K562 (cell line): Measurements from ENCODE around the gene VTI1B.

Experiments used
- GTF2F1 ChIP-seq: IDR thresholded peaks from 2 replicates; pipeline ENCODE4 v1.6.1; 2011; ENCODE audit warnings: low read depth, low read length, improper control_type of control experiment
- JUN ChIP-seq, 2 experiments: sonication (generic) in 1 of 2; formaldehyde crosslinking in 1 of 2; IDR thresholded peaks; 2 replicates each; pipeline versions ENCODE4 v1.6.1 to v1.8.0; 2012 to 2022; ENCODE audit warnings: borderline replicate concordance in 2 of 2, mild to moderate bottlenecking in 2 of 2, improper control_type of control experiment in 1 of 2, low read depth in 1 of 2, low read length in 1 of 2, missing genetic modification reagents in 1 of 2
- MECOM ChIP-seq: fragments of 250-450 bp; sonication (Bioruptor Pico); IDR thresholded peaks from 2 replicates; pipeline ENCODE4 v1.8.0; 2022; ENCODE audit warnings: inconsistent platforms
- POLR2A ChIP-seq: fragments of 450-650 bp; conservative IDR thresholded peaks from 2 replicates; pipeline ENCODE4 v1.6.1; 2016
- POLR2AphosphoS5 ChIP-seq: IDR thresholded peaks from 2 replicates; pipeline ENCODE4 v1.6.1; 2011; ENCODE audit warnings: mild to moderate bottlenecking, low read depth, low read length, moderate library complexity; ENCODE audit not compliant: control insufficient read depth, insufficient read depth
- PYGO2 ChIP-seq: fragments of 450-650 bp; IDR thresholded peaks from 2 replicates; pipeline ENCODE4 v1.6.1; 2016; ENCODE audit warnings: mild to moderate bottlenecking, missing genetic modification characterization, moderate library complexity, missing compliant biosample characterization
- RBBP5 ChIP-seq: fragments of 200-600 bp; sonication (generic); IDR thresholded peaks from 2 replicates; pipeline ENCODE4 v1.6.1; 2012; ENCODE audit warnings: borderline replicate concordance, mild to moderate bottlenecking, low read length, control low read depth, inconsistent platforms; ENCODE audit not compliant: insufficient read depth, poor library complexity, severe bottlenecking
- YY1 ChIP-seq, 3 experiments: IDR thresholded peaks; 2 replicates each; pipeline ENCODE4 v1.6.1; 2011; ENCODE audit warnings: low read length in 2 of 3, mild to moderate bottlenecking in 2 of 3, moderate library complexity in 2 of 3, borderline replicate concordance in 1 of 3, control low read depth in 1 of 3, low read depth in 1 of 3; ENCODE audit not compliant: insufficient read depth in 3 of 3, insufficient replicate concordance in 2 of 3, control insufficient read depth in 1 of 3, insufficient read length in 1 of 3; ENCODE audit errors: extremely low read depth in 1 of 3
- TF ChIP-seq, protein P1 (sequence below), 3 experiments: IDR thresholded peaks in 2 of 3; conservative IDR thresholded peaks in 1 of 3; 2 replicates each; pipeline ENCODE4 v1.5.1; 2011 to 2012; ENCODE audit warnings: low read length in 3 of 3, mild to moderate bottlenecking in 3 of 3, control low read depth in 2 of 3, improper control_type of control experiment in 1 of 3, inconsistent platforms in 1 of 3, low read depth in 1 of 3, mixed read lengths in 1 of 3, moderate library complexity in 1 of 3; ENCODE audit not compliant: insufficient read depth in 2 of 3
- TF ChIP-seq, protein P2 (sequence below): fragments of 250-450 bp; sonication (Bioruptor Pico); IDR thresholded peaks from 2 replicates; pipeline ENCODE4 v1.5.0; 2021

DNA sequence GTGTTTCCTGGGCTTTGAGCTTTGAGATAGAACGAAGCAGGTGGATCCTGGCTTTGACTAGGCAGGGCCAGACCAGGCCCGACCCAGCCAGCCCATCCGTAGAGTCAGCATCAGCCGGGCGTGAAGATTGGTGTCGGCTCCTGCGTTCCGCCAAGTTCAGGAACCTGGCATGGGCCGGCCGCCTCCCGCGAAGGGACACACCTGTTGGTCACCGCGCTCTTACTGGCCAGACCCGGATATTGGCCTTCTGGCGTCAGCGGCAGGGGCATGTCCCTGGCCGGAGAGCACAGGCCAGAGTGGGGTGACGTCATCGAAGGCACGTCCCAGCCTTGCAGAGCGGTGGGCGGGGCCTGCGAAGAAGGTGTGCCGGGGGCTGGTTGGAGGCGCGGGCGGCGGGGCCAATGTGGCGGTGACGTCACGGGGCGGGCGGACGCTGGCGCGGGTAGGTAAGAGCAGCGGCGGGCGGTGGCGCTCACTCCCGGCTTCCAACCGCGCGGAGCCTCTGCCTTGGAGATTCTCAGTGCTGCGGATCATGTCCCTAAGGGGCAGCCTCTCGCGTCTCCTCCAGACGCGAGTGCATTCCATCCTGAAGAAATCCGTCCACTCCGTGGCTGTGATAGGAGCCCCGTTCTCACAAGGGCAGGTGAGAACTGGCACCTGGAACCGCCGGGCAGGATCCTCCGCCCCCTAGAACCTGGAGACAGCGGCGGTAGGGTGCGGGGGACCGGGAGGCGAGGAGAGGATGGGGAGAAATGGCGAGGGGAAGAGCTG, 54.8 kb downstream of the VTI1B start, which contains the start of gene ARG2:
- TF ChIP-seq YY1 (IDR thresholded peaks at IDR 0.05; ENCODE audit: borderline replicate concordance in 1 of 3, control insufficient read depth in 1 of 3, extremely low read depth in 1 of 3, insufficient read depth in 3 of 3, insufficient read length in 1 of 3, insufficient replicate concordance in 2 of 3, low read depth in 1 of 3, low read length in 2 of 3) = peak in 1 of 3 experiments; percentile 42
- TF ChIP-seq RBBP5 = no peak
- TF ChIP-seq GTF2F1 = no peak
- no peak for TF ChIP-seq MECOM (CRISPR knock-in tag)
- peak; percentile 99 for TF ChIP-seq JUN (IDR thresholded peaks at IDR 0.05; ENCODE audit: borderline replicate concordance, low read depth, low read length)
- peak; percentile 72; the same call in 1 of the 2 replicates for TF ChIP-seq JUN (CRISPR knock-in tag; IDR thresholded peaks at IDR 0.05; ENCODE audit: borderline replicate concordance)
- TF ChIP-seq, protein P1, sequence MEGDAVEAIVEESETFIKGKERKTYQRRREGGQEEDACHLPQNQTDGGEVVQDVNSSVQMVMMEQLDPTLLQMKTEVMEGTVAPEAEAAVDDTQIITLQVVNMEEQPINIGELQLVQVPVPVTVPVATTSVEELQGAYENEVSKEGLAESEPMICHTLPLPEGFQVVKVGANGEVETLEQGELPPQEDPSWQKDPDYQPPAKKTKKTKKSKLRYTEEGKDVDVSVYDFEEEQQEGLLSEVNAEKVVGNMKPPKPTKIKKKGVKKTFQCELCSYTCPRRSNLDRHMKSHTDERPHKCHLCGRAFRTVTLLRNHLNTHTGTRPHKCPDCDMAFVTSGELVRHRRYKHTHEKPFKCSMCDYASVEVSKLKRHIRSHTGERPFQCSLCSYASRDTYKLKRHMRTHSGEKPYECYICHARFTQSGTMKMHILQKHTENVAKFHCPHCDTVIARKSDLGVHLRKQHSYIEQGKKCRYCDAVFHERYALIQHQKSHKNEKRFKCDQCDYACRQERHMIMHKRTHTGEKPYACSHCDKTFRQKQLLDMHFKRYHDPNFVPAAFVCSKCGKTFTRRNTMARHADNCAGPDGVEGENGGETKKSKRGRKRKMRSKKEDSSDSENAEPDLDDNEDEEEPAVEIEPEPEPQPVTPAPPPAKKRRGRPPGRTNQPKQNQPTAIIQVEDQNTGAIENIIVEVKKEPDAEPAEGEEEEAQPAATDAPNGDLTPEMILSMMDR (IDR thresholded peaks at IDR 0.05 in 2 of 3, conservative IDR thresholded peaks at IDR 0.05 in 1 of 3; ENCODE audit: insufficient read depth in 2 of 3, low read depth in 1 of 3, low read length in 3 of 3) = peak in 2 of 3 experiments; percentile 34 to 46; a peak in 3 of 6 replicates
- TF ChIP-seq, protein P2, sequence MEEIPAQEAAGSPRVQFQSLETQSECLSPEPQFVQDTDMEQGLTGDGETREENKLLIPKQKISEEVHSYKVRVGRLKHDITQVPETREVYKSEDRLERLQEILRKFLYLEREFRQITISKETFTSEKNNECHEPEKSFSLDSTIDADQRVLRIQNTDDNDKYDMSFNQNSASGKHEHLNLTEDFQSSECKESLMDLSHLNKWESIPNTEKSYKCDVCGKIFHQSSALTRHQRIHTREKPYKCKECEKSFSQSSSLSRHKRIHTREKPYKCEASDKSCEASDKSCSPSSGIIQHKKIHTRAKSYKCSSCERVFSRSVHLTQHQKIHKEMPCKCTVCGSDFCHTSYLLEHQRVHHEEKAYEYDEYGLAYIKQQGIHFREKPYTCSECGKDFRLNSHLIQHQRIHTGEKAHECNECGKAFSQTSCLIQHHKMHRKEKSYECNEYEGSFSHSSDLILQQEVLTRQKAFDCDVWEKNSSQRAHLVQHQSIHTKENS = no peak
- peak; percentile 74 for TF ChIP-seq POLR2A
- TF ChIP-seq POLR2AphosphoS5 = no peak
- no peak for TF ChIP-seq PYGO2 (tag)
